Vagina (tissue), 2 donors: ENCODE measurements around the gene CMTR2.

Experiments used
- POLR2A ChIP-seq, 2 donors: fragments of 450-650 bp; IDR thresholded peaks; one replicate each; pipeline ENCODE4 v1.6.1; 2017; ENCODE audit warnings: antibody characterized with exemption in 2 of 2, mild to moderate bottlenecking in 2 of 2, moderate library complexity in 2 of 2
- POLR2AphosphoS5 ChIP-seq, 2 donors: sonication (generic); formaldehyde crosslinking; IDR thresholded peaks; one replicate each; pipeline ENCODE4 v1.9.0; 2017; ENCODE audit warnings: antibody characterized with exemption in 2 of 2, mild to moderate bottlenecking in 2 of 2, low read depth in 1 of 2; ENCODE audit not compliant: insufficient read depth in 1 of 2
- TF ChIP-seq, protein P1 (sequence below), 3 experiments: fragments of 450-650 bp in 2 of 3; fragments of 200-600 bp in 1 of 3; sonication (generic) in 1 of 3; IDR thresholded peaks; one replicate each; pipeline ENCODE4 v1.5.1; 2017 to 2019; ENCODE audit warnings: antibody characterized with exemption in 3 of 3, mild to moderate bottlenecking in 2 of 3, moderate library complexity in 2 of 3

DNA sequence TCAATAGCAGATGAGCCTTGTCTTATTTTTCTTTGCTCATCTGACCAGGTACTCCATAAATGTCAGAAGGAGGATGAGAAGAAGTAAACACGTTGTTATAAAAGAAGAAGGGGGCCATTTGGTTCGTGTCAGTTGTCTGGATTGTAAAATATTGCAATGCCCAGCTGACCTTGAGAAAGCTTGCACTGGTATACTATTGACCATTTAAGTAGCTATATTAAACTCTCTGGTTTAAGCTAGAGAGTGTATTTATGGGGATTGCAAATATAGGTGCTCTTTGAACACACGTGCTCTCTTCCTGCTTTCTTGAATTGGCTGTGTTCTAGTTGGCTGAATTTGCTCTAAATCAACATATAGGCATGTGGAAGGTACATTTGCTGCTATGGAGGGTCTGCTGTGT lies 26.1 kb upstream of the CMTR2 start:
- TF ChIP-seq, protein P1, sequence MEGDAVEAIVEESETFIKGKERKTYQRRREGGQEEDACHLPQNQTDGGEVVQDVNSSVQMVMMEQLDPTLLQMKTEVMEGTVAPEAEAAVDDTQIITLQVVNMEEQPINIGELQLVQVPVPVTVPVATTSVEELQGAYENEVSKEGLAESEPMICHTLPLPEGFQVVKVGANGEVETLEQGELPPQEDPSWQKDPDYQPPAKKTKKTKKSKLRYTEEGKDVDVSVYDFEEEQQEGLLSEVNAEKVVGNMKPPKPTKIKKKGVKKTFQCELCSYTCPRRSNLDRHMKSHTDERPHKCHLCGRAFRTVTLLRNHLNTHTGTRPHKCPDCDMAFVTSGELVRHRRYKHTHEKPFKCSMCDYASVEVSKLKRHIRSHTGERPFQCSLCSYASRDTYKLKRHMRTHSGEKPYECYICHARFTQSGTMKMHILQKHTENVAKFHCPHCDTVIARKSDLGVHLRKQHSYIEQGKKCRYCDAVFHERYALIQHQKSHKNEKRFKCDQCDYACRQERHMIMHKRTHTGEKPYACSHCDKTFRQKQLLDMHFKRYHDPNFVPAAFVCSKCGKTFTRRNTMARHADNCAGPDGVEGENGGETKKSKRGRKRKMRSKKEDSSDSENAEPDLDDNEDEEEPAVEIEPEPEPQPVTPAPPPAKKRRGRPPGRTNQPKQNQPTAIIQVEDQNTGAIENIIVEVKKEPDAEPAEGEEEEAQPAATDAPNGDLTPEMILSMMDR (IDR thresholded peaks at IDR 0.05) = no peak
- TF ChIP-seq POLR2A (IDR thresholded peaks at IDR 0.05) (no peak), POLR2AphosphoS5 (IDR thresholded peaks at IDR 0.05; ENCODE audit: insufficient read depth in 1 of 2, low read depth in 1 of 2) (no peak)
